ENCODE measurements around the gene WDR72.

WDR72 gene

DNA sequence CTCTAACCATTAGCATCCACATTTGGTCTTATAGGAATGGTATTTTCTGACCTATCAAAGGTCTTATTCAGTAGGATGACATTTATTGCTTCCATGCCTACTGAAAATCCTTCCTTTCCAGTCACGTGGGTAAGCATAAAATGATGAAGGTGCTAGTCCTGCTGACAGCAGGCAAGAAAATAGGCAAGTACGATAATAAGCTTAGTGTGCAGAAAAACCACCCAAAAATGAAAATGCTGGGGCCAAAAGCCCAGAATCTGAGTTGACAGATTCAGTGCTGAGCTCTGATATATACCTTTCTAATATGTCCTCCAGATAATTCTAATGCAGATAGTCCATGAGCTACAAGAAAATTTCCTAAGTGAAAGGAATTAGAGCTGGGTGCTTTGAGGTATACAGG is 194.8 kb downstream of the WDR72 start:
- TF ChIP-seq, protein P1, sequence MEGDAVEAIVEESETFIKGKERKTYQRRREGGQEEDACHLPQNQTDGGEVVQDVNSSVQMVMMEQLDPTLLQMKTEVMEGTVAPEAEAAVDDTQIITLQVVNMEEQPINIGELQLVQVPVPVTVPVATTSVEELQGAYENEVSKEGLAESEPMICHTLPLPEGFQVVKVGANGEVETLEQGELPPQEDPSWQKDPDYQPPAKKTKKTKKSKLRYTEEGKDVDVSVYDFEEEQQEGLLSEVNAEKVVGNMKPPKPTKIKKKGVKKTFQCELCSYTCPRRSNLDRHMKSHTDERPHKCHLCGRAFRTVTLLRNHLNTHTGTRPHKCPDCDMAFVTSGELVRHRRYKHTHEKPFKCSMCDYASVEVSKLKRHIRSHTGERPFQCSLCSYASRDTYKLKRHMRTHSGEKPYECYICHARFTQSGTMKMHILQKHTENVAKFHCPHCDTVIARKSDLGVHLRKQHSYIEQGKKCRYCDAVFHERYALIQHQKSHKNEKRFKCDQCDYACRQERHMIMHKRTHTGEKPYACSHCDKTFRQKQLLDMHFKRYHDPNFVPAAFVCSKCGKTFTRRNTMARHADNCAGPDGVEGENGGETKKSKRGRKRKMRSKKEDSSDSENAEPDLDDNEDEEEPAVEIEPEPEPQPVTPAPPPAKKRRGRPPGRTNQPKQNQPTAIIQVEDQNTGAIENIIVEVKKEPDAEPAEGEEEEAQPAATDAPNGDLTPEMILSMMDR (IDR thresholded peaks at IDR 0.05; ENCODE audit: control insufficient read depth, extremely low read depth, insufficient read depth), result no peak
- no peak overlapping the region for H3K4me3 ChIP-seq (ENCODE audit: low read depth, low read length)

GRCh38 chr15:53563627-53564026 is 195.8 kb downstream of the WDR72 start:
- H3K4me3 ChIP-seq (ENCODE audit: low read depth, low read length), result no peak overlapping the region
- TF ChIP-seq, protein P1 (IDR thresholded peaks at IDR 0.05; ENCODE audit: control insufficient read depth, extremely low read depth, insufficient read depth), result no peak
- no peak for DNase-seq (ENCODE audit: low read depth)

More for the DNA sequence above, 194.8 kb downstream of the WDR72 start:
- DNase-seq (ENCODE audit: low read depth), result no peak

GRCh38 chr15:53559364-53560277 is 199.8 kb downstream of the WDR72 start:
- H3K4me3 ChIP-seq (ENCODE audit: low read depth, low read length), result no peak overlapping the region
- TF ChIP-seq, protein P1 (IDR thresholded peaks at IDR 0.05; ENCODE audit: control insufficient read depth, extremely low read depth, insufficient read depth), result no peak
- DNase-seq (ENCODE audit: low read depth), result no peak

GRCh38 chr15:53558384-53558783 is 201.1 kb downstream of the WDR72 start:
- no peak overlapping the region for H3K4me3 ChIP-seq (ENCODE audit: low read depth, low read length)
- DNase-seq (ENCODE audit: low read depth), result no peak
- TF ChIP-seq, protein P1 (IDR thresholded peaks at IDR 0.05; ENCODE audit: control insufficient read depth, extremely low read depth, insufficient read depth), result no peak

GRCh38 chr15:53555226-53555625 is 204.2 kb downstream of the WDR72 start:
- TF ChIP-seq, protein P1 (IDR thresholded peaks at IDR 0.05; ENCODE audit: control insufficient read depth, extremely low read depth, insufficient read depth), result no peak
- no peak overlapping the region for H3K4me3 ChIP-seq (ENCODE audit: low read depth, low read length)
- no peak for DNase-seq (ENCODE audit: low read depth)

DNA sequence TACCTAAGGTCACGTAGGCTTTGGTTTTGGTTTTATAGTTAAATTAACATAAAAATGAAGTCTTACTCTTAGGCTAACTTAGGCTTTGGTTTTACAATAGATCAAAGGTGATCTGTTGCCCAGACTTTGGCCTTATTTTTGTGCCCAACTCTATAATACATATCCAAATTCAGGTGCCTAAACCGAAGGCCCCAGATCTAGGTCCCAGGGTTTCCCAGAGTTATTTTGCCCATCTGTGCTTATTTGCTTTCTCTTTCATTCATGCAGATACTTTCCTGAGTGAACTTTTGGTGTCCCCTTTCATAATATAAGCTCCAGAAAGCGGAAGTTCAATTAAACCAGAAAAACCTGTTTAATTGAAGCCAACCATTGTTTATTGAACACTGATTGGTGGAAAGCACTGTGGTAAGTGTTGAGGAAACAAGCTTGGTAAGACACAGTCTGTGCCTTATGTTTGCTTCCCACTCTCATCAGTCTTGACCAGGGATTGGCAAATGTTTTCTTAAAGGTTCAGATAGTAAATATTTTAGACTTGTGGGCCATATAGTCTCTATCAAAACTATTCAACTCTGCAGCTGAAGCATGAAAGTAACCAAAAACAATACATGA is 209.7 kb downstream of the WDR72 start:
- TF ChIP-seq, protein P1 (IDR thresholded peaks at IDR 0.05; ENCODE audit: control insufficient read depth, extremely low read depth, insufficient read depth), result no peak
- no peak overlapping the region for H3K4me3 ChIP-seq (ENCODE audit: low read depth, low read length)
- peak; percentile 92 for DNase-seq (ENCODE audit: low read depth)
